Measurements from ENCODE around the gene ADAM10. TPM values are rescaled to one million over a fixed set of nuclear protein-coding genes. Genes with fewer than 3 reads are reported as not detected.

ADAM10 gene
- total and polyA plus RNA-seq, 11 donors = 8.4 to 128 (median 67.0) TPM

- 91 to 98% (median 96%) methylated on average over 4 of the region's 4 CpGs for WGBS, 4 donors
- no peak for ATAC-seq
- intact Hi-C loops (cut with DNase I) = no loop called here
Observed at GRCh38 chr15:58598829-58599210, 150.7 kb downstream of the ADAM10 start.

GRCh38 chr15:58597943-58598828 lies 151.3 kb downstream of the ADAM10 start:
- TF ChIP-seq CTCF (IDR thresholded peaks at IDR 0.05) (no peak), POLR2A (IDR thresholded peaks at IDR 0.05) (no peak)
- no peak for DNase-seq
- intact Hi-C loops (cut with DNase I) = no loop called here
- no peak overlapping the region for H3K27ac ChIP-seq
- H3K27me3 ChIP-seq = no peaks in the 10 kb centered on the region
- peaks cover 0 to 7% (median 0%) of the 10 kb centered on the region in 12 donors for H3K9me3 ChIP-seq
- WGBS, 4 donors = 94 to 96% (median 95%) methylated on average over 4 of the region's 4 CpGs
- no peak overlapping the region for H3K4me3 ChIP-seq
- ATAC-seq = no peak
- H3K36me3 ChIP-seq = peaks cover 0 to 66% (median 46%) of the 10 kb centered on the region in 9 donors
- H3K4me1 ChIP-seq = peaks cover 0 to 6% (median 0%) of the 10 kb centered on the region in 12 donors

More at GRCh38 chr15:58598829-58599210, 150.7 kb downstream of the ADAM10 start:
- peaks cover 0 to 6% (median 0%) of the 10 kb centered on the region in 12 donors for H3K4me1 ChIP-seq
- no peak overlapping the region for H3K27ac ChIP-seq
- peaks cover 0 to 7% (median 0%) of the 10 kb centered on the region in 12 donors for H3K9me3 ChIP-seq
- peaks cover 0 to 69% (median 46%) of the 10 kb centered on the region in 9 donors for H3K36me3 ChIP-seq
- no peaks in the 10 kb centered on the region for H3K27me3 ChIP-seq
- TF ChIP-seq POLR2A (IDR thresholded peaks at IDR 0.05) (no peak), CTCF (IDR thresholded peaks at IDR 0.05) (no peak)
- DNase-seq = no peak
- no peak overlapping the region for H3K4me3 ChIP-seq

- intact Hi-C loops (cut with DNase I) = no loop called here
Observed at GRCh38 chr15:58595516-58596263, 153.8 kb downstream of the ADAM10 start.

More at GRCh38 chr15:58595516-58596263, 153.8 kb downstream of the ADAM10 start:
- H3K9me3 ChIP-seq = peaks cover 0 to 7% (median 0%) of the 10 kb centered on the region in 12 donors
- H3K27me3 ChIP-seq = no peaks in the 10 kb centered on the region
- ATAC-seq (no peak), DNase-seq (no peak)
- no peak overlapping the region for H3K27ac ChIP-seq
- no peak overlapping the region for H3K4me3 ChIP-seq
- 94 to 97% (median 97%) methylated on average over 3 of the region's 3 CpGs for WGBS, 4 donors
- peaks cover 0 to 57% (median 27%) of the 10 kb centered on the region in 9 donors for H3K36me3 ChIP-seq
- TF ChIP-seq POLR2A (IDR thresholded peaks at IDR 0.05) (no peak), CTCF (IDR thresholded peaks at IDR 0.05) (no peak)
- no peaks in the 10 kb centered on the region for H3K4me1 ChIP-seq
